ENCODE results near the gene NT5C1B.

Gene NT5C1B

DNA sequence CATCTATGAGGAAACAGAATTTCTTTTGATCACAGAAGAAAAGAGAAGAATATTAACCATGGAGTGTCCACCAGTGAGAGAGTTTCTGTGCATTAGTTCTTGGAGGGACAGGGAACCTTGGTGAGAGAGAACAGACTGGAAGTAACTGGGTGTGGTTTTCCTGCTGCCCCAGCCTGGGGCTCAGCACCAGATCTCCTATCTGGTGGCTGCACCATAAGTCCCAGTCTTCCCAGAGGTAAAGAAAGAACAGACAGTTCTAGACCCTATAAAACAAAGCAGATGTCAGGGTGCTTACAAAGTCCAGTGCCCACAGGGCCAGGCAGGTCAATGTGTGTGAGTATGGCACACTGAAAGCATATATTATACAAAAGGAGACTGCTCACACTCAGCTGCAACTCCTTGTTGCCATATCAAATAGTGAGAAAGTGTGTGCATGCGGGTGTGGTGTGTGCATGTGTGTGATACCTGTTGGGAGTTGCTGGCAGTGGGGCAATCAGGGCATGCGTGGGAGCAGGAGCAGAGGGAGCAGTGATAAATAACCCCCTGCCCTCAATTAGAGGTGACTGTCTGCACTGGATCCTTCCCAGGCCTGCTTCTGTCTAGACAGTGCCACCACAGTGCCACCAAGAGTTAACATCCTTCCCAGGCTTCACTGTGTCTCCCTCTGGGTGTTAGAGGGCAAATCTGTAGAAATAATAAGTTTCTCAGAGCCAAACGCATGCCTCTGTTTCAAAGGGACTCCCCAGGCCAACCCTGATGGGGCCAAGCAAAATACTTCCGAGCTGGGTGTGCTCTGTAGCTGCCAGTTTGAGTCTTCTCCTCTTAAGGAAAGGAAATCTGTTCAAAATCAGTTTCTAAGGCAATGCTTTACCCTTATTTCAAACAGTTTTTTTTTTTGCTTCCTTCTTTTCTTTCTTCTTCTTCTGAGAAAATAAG lies 74.6 kb downstream of the NT5C1B start:
- TF ChIP-seq EZH2phosphoT487 (IDR thresholded peaks at IDR 0.05; ENCODE audit: low read depth): no peak
- TF ChIP-seq, protein P1, sequence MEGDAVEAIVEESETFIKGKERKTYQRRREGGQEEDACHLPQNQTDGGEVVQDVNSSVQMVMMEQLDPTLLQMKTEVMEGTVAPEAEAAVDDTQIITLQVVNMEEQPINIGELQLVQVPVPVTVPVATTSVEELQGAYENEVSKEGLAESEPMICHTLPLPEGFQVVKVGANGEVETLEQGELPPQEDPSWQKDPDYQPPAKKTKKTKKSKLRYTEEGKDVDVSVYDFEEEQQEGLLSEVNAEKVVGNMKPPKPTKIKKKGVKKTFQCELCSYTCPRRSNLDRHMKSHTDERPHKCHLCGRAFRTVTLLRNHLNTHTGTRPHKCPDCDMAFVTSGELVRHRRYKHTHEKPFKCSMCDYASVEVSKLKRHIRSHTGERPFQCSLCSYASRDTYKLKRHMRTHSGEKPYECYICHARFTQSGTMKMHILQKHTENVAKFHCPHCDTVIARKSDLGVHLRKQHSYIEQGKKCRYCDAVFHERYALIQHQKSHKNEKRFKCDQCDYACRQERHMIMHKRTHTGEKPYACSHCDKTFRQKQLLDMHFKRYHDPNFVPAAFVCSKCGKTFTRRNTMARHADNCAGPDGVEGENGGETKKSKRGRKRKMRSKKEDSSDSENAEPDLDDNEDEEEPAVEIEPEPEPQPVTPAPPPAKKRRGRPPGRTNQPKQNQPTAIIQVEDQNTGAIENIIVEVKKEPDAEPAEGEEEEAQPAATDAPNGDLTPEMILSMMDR (IDR thresholded peaks at IDR 0.05; ENCODE audit: low read depth, low read length): no peak
- no peaks in the 10 kb centered on the region; the same call in 1 of the 2 replicates for H3K27me3 ChIP-seq (ENCODE audit: low read depth, low read length)
- H3K36me3 ChIP-seq (replicated peaks; ENCODE audit: low read depth, low read length): no peaks in the 10 kb centered on the region
- no peak overlapping the region for H3K4me3 ChIP-seq (ENCODE audit: low read length)
- no peak overlapping the region for H2AFZ ChIP-seq (ENCODE audit: low read depth, low read length)
- H3K27ac ChIP-seq (ENCODE audit: low read length): no peak overlapping the region
- no peak overlapping the region for H3K9ac ChIP-seq (ENCODE audit: low read length)
- H3K79me2 ChIP-seq (ENCODE audit: low read length): no peaks in the 10 kb centered on the region
- no peaks in the 10 kb centered on the region for H4K20me1 ChIP-seq (ENCODE audit: insufficient read depth, low read length)
- H3K4me1 ChIP-seq (ENCODE audit: low read length): no peaks in the 10 kb centered on the region
- H3K9me3 ChIP-seq (ENCODE audit: insufficient read depth, low read length): no peaks in the 10 kb centered on the region
- no peak overlapping the region for H3K4me2 ChIP-seq (ENCODE audit: low read length)
